HG03097 (cell line): Measurements from ENCODE around the gene BCS1L.
"Not testable (repeated sequence)": the region's sequence is repeated elsewhere in the genome, so short reads cannot be mapped to it uniquely, and the experiment has no call there.

Experiments used
- ATAC-seq: cut with Tn5 transposase; IDR thresholded peaks from one replicate; pipeline ENCODE4 v1.9.1; 2021; ENCODE audit not compliant: unreplicated experiment, low FRiP score

The BCS1L gene

DNA sequence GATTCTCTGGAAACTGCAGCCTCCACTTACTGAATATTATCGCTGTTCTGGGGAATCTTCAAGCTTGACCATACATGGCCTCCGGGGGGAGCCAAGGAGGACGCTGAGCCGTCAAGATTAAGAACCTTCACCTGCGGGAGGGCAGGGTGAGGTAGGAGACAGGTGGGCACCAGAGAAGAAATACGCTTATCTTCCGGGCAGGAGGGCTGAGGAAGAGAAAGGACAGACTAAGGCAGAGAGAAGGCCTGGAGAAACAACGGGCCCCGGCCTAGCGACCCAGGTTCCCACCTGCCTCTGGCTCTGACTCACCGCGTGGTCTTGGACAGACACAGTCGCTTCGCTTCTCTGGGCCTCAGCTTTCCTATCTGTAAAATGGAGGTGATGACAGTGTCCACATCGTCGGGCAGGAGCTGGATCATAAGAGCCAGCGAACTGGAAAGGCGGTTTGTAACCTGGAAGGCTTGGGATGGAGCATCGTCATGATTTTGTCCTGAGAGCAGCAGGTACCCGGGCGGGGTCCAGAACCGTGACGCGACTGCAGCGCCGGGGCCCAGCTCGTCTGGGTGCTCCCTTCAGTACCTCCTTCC, 719 bp upstream of the BCS1L start:
- ATAC-seq, result peak; percentile 17

DNA sequence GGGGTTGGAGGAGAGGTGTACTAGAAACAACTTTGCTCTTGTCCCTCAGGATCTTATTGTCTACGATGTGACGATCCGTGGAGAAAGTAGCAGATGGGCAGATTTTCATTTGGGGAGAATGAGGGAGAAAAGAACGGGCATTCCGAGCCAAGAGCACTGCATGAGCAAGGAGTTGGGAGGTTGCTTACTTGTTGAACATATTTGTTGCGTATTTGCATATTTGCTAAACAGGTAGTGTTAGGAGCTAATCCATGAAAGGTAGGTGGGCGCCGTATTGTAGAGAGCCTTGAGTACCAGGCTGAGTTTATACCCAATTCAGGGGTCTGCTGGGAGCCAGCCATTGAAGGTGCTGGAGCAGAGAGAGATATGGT, 490 bp downstream of the BCS1L start:
- ATAC-seq, result no peak

DNA sequence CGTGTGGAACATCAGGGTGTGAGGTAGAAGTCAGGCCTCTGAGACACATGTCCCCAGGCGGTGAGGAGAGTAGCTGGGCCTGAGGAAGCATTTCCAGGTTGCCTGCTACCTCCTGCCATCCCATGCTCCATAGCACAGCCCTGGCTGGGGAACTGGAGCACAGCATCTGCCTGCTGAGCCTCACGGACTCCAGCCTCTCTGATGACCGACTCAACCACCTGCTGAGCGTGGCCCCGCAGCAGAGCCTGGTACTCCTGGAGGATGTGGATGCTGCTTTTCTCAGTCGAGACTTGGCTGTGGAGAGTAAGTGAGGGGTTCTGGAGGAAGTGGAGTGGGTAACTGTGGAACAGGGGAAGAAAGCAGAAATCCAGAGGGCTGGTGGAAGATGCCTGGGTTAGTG, 2.9 kb downstream of the BCS1L start:
- ATAC-seq, result no peak

DNA sequence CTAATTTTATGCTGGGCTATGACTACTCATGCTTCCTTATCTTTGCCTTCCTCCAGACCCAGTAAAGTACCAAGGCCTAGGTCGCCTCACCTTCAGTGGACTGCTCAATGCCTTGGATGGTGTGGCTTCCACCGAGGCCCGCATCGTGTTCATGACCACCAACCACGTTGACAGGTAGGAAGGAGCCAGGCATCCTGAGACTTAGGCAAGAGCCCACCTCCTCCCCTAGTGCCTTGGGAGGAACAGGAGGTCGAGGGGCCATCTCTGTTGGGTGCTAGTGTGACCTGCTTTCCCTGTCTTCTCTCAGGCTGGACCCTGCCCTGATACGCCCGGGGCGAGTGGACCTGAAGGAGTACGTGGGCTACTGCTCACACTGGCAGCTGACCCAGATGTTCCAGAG, 3.3 kb downstream of the BCS1L start:
- ATAC-seq, result no peak

DNA sequence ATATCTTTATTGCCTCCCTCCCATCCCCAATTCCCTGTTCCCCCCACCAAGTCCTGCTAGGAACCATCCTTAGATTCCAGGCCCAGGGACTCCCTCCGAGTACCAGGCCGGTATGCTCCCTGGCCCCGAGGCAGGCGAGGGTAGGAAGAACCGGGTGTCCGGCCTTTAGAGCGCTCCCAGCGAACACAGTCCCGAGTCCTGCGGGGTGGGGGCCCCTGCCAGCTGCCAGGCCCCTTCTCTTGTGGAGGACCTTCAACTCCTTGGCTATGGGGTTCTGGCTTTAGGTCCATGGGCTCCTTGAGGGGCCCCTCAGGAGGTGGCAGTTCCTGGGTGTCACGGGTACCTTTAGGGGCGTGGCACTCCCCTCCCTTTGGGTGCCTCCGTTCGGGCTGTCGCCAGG, 4.4 kb downstream of the BCS1L start:
- no peak for ATAC-seq

DNA sequence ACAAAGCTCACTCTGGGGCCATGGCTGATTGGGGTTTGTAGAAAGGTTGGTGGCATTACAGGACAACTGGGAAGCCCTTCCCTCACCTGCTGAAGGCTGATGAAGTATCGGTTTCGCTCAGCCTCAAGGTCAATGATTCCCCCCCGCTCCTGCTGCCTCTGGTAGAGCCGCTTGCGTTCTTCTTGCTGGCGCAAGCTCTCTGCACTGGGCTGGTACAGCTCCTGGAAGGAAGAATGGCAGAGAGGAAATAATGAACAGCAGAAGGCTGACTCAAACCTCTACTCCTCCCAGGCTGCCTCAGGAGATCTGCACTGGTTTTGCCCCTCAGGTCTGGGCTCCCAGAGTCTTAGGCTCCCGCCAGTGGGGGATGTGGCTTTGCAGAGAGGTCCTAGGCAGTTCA, 5.2 kb downstream of the BCS1L start:
- no peak for ATAC-seq

DNA sequence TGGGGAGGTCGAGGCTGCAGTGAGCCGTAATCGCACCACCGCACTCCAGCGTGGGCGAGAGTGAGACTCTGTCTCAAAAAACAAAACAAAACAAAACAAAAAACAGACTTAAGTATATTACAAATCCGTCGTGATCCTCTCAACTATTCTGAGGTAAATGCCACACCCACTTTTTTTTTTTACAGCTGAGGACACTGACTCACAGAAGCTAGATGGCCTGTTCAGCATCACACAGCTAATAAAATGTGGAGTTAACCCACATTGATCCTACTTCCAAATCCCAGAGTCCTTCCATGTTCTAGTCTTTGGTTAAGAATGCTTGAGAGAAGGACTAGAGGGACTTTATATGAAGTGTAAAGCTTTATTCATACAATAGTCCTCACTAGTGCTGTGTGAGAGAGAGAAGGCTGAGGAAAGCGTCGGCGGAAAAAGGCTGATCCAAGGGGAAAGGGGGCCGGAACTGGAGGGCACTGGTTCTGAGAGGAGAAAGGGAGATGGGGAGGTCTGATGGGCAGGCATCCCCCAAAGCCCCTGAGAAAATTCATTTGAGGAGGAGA, 11.7 kb downstream of the BCS1L start:
- no peak for ATAC-seq

DNA sequence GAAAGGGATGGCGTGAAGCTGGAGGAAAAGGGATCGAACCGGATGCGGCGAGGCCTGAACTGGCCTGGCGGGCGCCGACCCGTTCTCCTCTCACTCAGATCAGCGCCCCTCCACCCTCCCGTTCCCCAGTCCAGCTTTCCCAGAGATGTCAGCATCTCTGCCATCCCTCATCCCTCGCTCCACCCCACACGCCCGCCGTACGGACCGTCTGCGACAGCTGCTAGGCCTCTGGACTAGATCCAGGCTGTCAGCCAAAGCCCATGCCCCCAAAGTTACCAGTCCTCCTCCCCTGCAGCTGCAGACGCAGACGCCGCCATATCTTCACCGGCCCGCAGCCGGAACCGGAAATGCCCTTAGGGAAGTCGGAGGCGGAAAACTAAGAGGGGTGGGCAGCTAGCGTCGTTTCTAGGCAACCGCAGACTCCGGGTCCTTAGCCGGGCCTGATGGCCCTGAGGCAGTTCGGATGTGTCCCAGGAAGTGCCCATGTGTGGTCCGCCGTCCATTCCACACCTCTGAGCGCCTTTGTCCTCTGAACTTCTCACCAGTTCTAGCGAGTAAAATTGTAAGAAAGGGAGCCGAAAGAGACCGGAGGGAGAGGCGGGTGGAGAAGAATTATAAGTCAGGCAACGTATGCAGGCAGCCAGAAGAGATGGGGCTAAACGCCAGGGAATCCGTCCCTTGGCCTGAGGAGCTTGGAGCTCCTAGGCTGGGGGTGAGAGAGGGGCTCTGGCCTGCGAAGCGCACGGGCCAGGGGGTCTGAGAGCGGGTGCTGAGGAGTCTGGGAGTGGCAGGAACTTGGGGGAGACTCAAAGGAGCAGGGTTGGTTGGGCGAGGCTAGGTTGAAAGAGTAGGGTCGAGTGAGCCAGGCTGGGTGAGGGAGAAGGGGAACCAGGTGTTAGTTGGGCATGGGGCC, 12.4 kb downstream of the BCS1L start, which contains the start of the genes RNF25 and STK36:
RNF25 (minus strand) TSS at position 349 of the 913 bp plus-strand sequence; CDS start at position 317, 32 bp downstream.
STK36 (plus strand) TSS at position 433 of the 913 bp plus-strand sequence. CDS start 744 bp downstream, outside the sequence.
- peak; percentile 94 for ATAC-seq

DNA sequence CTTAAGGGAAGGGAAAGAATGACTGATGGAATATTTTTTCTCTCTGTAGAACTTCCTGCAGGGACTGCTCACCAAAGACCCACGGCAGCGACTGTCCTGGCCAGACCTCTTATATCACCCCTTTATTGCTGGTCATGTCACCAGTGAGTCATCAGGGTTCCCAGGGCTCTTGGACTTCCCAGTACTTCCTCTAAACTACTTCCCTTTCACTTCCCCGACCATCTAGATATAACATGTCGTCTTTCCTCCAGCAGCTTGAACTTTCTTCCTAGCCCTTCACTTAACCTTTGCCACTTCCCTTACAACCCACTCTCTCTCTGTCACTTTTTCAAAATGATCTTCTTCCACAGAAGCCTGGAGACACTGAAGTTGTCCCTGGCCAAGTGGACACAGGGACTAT, 19.6 kb downstream of the BCS1L start:
- no peak for ATAC-seq

DNA sequence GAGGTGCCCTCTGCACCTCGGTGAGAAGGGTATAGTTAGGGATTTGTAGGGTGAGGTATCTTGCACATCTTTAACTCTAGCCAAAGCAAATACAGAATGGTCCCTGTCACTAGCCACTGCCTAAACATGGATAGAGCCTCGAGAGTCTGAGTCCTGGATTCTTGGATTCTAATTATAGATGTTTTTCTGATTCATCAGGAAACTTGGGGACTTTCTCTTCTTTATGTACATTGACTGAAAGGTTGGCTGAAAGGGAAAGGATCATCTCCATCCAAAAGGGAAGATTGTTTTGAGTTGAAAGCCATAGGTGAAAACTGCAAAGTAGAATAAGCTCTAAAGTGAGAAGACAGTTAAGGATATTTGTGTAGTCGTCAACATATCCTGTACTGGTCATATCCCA, 20.6 kb downstream of the BCS1L start:
- no peak for ATAC-seq

DNA sequence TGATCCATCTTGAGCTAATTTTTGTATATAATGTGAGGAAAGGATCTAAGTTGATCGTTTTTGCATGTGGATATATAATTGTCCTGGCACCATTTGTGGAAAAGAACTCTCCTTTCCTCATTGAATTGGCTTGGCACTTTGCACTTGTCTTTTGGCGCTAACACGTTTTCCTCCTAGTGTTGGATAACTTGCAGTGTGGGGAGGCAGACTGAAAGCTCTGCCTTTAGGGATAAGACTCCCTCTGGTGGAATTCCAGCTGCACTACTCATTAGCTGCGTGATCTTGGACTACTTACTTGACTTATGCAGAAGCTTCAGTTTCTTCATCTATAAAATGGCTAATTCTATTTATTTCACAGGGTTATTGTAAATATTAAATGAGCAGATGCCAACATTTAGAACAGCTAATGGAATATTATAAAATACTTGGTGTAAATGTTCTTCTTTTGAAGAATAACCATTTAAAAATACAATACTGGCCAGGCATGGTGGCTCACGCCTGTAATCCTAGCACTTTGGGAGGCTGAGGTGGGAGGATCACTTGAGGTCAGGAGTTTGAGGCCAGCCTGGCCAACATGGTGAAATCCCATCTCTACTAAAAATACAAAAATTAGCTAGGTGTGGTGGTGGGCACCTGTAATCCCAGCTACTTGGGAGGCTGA, 28.0 kb downstream of the BCS1L start:
- ATAC-seq, result not testable (repeated sequence)

DNA sequence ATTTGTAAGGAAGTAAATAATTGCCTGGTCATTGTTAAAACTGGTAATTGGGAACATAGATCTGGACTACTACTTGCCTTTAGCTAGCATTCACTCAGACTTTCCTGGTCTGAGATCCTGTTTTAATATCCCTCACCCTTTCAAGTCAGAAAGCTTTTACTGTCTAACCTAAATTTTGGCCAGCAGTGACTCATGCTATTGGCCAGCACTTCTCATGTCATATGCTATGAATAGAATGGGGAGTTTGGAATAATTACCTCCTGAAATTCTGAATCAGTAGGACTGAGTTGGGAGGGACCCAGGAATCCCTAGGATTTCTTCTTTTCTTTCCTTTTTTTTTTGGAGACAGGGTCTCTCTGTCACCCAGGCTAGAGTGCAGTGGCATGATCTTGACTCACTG, 31.8 kb downstream of the BCS1L start:
- ATAC-seq, result no peak

DNA sequence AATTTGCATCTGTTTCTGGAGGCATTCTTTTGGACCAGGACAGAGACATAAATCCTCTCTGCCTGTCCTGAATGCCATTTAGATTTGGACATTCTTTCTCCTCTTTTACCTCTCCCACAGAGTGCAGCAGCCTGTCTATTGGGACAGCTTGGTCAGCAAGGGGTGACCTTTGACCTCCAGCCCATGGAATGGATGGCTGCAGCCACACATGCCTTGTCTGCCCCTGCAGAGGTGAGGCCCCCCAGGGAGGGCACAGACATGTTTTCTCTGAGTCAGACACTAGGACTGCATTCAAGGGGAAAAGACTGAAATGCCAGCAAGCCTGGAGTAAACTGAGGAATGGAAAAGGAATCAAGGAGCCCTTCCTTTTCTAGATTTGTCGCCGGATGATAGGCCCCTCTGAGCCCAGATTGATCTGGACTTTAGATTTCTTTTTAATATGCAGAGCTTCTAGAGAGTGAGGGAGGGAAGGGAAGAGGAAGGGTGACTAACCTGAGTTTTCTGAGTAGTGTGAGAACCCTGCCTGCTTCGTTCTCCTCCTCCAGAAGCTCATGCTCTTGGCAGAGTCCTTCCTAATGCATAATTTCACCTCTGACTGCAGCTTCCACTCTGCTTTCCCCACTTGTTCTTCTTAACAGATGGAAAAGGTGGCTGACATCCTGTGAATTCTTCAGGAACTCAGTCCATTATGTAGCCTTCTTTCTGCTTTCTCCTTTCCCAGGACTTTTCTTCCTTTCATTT, 35.1 kb downstream of the BCS1L start:
- no peak for ATAC-seq

DNA sequence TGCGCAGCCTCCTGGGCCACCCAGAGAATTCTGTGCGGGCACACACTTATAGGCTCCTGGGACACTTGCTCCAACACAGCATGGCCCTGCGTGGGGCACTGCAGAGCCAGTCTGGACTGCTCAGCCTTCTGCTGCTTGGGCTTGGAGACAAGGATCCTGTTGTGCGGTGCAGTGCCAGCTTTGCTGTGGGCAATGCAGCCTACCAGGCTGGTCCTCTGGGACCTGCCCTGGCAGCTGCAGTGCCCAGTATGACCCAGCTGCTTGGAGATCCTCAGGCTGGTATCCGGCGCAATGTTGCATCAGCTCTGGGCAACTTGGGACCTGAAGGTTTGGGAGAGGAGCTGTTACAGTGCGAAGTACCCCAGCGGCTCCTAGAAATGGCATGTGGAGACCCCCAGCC, 39.4 kb downstream of the BCS1L start:
- ATAC-seq, result no peak

DNA sequence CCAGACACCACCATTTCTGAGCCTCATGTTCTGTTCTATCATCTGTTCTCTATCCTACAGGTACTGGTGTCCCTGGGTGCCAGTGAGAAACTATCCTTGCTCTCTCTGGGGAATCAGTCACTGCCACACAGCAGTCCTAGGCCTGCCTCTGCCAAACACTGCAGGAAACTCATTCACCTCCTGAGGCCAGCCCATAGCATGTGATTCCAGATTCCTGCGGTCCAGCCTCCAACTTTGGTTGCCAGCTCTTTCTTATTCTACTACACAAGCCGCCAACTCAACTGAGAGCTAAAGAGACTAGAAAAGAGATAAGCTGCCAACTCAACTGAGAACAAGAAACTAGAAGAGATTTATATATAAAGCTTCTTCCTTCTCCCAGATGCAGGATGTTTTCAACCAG, 42.3 kb downstream of the BCS1L start:
- no peak for ATAC-seq

DNA sequence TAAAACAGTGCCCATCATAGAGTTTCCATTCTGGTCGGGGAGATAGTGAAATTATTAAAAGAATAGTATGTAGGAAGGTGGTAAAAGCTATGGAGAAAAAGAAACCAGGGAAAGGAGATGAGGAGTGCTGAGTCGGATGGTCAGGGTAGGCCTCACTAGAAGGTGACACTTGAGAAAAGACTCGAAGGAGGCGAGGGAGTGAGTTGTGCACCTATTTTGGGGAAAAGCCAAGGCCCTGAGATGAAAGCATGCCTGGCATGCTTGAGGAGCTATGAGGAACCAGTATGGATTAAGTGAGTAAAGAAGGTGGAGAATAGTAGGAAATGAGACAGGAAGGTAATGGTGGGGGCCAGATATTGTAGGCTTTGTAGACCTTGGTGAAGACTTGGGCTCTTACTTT, 43.9 kb downstream of the BCS1L start:
- ATAC-seq, result no peak

DNA sequence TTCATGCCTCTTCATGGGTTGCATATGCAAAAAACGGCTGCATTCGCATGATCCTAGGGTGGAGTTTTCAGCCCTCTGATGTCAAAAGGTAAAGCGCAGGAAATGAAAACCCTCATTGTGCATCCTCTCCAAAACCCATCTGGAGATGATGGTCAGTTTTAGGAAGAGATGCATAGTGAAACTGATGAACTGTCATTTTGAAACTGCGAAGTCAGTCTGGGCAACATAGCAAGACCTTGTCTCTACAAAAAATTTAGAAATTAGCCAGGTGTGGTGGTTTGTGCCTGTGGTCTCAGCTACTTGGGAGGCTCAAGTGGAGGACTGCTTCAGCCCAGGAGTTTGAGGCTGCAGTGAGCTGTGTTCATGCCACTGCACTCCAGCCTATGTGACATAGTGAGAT, 48.6 kb downstream of the BCS1L start:
- no peak for ATAC-seq

DNA sequence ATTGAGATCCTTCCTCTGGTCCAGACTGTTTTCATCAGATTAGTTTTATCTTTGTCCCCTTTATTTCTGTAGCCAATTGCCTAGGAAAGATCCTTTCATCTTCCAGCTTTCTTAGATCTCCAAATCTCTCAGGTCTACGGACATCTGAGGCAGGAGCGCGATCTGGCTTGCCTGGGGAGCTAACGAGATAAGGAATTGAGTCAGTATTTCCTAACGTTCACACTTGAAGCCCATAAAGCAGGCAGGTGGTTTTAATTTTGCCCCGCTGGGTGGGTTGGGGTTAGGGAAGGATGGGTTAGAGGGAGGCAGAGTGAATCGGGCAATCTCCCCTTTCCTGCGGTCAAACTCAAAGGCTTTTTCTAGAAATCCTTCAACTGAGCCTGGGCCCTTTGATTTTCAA, 50.4 kb downstream of the BCS1L start:
- ATAC-seq, result no peak

DNA sequence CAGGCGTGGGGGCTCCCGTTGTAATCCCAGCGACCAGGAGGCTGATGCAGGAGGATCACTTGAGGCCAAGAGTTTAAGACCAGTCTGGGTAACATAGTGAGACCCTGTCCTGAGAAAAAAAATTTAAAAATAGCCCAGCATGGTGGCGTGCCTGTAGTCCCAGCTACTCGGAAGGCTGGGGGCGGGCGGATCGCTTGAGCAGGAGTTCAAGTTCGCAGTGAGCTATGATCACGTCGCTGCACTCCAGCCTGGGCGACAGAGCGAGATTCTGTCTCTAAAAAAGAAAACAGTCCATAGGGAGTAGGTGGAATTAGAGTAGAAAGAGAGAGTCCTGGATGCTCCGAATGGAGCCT, 50.8 kb downstream of the BCS1L start:
- ATAC-seq, result no peak

DNA sequence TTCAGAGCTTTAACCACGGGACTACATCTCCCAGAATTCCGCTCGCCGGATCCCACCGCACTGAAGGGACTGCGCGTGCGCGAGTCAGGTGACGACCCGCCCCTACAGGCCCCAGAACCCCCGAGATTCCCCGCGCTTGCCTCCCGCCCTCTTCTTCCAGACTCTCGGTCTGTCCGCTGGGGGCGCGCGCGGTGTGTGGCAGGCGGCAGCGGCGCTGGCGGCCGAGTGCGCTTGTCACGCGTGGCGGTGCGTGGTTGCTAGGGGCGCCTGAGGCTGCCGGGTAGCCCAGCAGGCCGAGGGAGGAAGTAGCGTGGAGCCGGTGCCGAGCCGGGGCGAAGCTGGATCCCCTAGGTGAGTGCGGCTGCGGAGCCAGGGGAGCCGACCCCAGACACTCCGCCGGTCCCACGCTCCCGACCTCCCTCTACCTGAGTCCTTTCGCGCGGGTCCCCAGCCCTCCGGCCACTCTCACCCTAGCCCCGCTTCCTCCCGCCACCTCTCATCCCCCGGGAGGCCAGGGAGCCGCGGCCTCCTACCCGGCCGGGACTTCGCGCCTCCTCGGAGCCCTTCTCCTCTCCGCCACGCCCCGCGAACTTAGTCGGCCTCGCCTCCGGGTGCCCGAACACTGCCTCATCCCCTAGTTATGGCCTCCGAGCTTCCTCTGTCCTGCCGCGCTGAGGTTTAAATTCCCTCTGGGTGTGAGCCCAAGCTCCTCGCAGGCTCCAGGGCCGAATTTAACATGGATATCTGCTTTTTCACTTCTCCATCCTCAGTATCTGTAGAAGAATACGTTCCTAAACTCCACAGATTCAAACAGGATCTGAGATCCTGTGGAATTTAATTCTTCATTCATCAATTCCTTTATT, 51.4 kb downstream of the BCS1L start, which contains the start of gene TTLL4:
TTLL4 (plus strand) TSS at position 149 of the 863 bp plus-strand sequence. CDS start 26,842 bp downstream, outside the sequence.
- peak; percentile 86 for ATAC-seq
